DMS114 treated with DMSO at 0.1 percent for 48 hours (cell line): ENCODE results near the gene TMEM229B.
A peak's percentile ranks its signal among the peaks of the same experiment; 100 is the strongest.

ENCODE experiments used
- DNase-seq: peaks from one replicate; lab custom pipeline; 2025; ENCODE audit not compliant: unreplicated experiment; lab: John Stamatoyannopoulos, UW

TMEM229B gene

DNA sequence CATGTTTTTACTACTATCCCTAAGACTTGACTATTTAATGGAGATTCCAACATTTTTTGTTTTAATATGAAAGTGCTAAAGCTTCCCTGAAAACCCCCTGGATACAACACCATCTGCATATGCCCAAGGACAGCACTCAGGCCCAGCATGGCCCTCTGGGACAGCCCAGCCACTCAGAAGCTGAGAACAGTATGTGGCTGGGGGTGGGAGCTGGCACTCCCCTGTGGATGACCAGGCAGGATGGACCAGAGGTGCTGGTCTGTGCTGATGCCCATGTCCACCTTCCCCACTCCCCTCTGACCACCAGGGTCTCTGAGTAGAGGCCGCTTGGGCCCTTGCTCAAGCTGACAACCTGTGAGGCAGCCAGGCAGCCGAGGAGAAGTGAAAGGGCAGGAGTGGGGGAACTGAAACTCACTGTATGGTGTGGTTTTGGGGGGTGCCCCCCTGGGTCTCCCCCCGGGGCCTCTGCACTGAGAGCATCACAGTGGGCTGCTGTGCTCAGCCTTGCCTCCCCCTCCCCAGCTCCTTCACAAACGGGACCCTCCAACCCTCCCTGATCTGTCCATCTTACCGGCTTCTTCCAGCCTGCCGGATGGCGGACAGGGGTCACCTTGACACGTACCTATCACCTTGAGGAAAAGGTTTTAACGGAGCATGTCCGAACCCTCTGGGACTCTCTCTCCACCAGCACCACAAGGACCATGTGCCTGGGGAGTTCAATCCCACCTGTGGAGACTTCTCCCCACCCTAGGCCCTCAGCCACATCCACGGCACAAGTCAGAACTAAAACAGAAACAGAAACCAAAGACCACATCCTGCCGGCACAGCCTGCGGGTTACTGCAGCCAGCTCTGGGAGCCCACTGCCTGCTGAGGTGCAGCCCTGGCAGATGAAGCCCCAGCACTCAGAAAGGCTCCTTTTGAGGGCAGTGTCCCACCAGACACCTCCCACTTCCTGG is at the start of gene TMEM229B:
Gene TMEM229B, minus strand, starts transcription at position 785 of the 957 bp plus-strand sequence. CDS start 14,798 bp downstream, outside the sequence.
- no peak for DNase-seq

- no peak for DNase-seq
Observed at GRCh38 chr14:67537736-67538135, 49.2 kb upstream of the TMEM229B start.

GRCh38 chr14:67536087-67536486 is 47.6 kb upstream of the TMEM229B start:
- no peak for DNase-seq

DNA sequence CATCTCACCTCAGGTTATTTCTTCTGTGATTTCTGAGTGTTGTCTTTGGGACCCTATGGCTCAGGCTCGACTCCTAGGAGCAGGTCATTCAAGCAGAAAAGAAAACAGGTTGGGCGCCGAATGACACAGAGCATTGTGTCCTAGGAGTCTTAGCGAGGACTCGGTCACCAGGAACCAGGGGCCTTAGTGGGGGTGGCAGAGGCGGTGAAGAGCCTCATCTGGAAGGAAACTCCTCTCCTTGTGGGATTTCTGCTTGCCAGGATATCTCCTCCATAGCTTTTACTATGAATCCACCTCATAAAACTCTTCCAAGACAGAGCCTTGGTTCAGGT is 45.2 kb upstream of the TMEM229B start:
- no peak for DNase-seq

DNA sequence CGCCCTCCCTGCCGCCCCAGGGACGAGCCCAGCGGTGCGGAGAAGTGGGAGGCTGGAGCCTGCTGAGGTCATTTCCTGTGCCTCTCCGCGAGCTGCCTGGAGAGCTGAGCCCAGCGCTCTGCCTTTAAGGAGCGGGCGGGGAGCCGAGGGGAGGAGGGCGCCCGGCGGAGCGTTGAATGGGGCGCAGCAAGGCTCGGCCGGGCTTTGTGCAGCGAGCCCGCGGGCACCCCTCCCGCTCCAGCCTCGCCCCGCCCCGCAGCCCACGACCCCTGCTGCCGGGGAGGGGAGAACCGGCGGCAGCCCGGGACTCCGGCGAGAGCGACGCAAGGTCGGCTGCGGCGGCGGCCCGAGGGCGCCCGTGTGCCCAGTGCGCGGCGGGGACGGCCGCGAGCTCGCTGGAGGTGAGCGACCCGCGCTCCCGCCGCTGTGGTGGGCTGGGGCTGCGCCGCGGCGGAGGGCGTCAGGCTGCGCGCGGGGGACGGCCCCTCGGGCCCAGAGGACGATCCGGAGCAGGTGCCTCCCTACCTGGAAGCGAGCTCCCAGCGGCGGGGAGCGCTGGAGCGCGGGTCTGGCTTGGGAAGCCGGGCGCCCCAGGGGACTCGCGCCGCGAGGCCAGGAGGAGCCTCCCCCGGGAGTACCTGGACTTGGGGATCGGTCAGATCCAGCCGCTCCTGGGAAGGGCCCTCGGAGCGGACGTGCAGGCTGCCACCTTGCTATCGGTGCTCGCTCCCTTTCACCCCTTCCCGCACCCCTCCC is 44.7 kb upstream of the TMEM229B start, which contains the start of gene PLEKHH1:
Gene PLEKHH1, plus strand, starts transcription at position 293 of the 756 bp plus-strand sequence. CDS start 8,578 bp downstream, outside the sequence.
- no peak for DNase-seq

GRCh38 chr14:67532606-67532997 is 44.1 kb upstream of the TMEM229B start:
- DNase-seq, result no peak

DNA sequence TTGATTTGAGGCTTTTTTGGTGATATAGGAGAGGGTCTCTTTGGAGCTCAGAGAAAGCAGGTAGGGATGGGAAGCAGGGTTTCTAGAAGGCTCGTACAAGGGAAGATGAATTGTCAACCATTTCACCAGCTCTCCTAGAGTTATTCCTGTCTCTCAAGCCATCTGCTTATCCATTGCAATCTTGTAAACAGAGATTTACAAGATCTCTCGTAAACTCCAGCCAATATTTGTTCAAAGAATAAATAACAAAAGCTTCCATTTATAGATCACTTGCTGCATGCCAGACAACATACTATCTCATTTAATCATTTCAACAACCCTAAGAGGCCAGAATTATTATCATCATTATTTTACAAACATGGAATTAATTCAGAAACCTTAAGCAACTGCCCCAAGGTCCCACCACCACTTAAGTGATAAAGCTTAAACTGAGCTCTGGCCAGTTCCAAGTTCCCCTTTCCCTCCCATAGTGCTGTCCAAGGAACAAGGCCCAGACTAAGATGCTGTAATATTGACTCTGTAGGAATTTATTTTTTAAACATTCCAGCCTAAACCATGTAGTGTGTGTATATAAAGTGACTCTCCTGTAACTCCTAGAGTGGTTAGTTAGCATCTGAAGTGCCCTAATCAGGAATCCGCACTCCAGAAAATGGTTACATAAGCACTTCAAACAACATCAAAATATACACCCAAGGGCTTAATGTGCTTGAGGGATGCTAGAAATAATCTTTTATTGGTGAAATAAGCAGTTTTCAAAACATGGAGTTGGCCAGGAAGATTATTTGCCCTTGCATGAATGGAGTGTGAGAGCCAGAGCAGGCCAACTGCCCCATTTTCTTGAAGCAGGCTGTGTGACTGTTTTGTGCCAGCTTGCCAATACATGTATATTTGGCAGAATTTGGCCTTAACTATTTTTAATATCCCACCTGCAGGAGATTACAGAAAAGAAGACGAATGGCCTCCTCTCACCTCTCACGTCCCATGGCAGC is 41.7 kb upstream of the TMEM229B start:
- DNase-seq, result no peak

DNA sequence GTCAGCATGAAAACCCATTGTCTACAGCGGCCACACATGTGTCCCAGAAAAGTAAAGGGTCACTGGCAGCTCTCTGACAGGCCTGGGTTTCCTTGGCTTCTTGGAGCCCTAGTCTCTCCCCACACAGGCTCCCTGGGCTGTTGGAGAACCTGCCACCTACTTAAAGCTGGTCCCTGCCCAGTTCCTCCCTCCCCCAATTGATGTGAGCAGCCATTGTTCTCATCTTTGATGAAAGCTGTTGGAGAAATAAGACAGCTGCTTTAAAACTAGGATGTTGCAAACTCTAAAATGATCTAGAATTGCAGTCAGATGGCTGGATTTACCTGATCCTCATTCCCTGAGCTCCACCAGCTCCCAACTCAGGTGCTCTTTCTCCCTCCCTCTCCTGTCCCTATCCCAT is 39.8 kb upstream of the TMEM229B start:
- no peak for DNase-seq

DNA sequence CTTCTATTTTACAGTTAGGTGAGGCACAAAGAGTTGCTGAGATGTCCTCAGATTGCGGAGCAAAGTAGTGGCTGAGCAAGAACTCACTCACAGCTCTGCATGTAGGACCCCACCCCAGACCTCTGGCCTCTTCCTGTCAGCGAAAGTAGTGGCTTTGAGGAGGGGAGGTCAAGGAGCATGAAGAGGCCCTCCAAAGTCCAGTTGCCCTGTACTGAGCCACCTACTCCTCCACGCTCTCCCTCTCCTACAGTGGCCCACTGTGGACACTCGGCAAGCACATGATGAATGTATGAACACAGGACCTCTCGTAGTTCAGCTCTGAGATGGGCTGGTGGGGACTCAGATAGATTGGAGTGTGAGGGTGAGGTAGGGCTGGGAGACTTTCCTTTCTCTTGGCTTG is 39.2 kb upstream of the TMEM229B start:
- DNase-seq, result no peak

GRCh38 chr14:67526676-67527459 is 38.3 kb upstream of the TMEM229B start:
- peak; percentile 29 for DNase-seq

DNA sequence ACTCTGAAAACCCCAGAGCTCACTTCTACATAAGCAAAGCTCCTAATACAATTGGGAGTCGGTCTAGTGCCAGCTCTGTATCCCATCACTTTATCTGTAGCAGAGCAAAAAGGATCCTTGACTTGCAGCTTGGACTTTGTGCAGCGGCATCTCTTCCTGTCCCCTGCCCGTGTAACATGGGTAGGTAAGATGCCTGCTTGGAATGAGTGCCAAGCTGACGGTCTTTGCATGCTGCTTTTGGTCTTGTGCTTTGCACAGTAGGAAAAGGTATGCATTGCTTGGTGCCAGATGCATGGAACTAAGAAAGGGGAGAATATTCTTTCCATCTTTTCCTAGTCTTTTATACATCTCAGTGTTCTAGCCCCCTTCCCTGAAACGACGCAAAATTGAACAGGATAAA is 37.7 kb upstream of the TMEM229B start:
- no peak for DNase-seq

DNA sequence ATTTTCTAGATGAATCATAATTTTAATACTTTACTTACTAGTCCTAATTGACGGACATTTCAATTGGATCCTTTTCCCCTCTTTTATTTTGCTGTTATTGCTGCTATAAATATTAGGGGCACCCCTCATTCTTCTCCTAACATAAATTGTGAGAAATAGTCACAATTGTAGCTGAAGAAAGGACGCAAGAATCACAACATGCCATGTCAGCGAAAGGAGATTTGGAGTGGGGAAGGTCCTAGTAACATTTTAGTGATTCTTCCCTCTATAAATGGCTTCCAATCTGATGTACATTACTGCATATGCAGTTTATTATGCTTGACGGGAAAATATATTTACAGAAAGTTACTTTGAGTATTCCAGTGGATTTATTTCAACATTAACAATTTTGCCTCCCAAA is 36.9 kb upstream of the TMEM229B start:
- DNase-seq, result no peak

DNA sequence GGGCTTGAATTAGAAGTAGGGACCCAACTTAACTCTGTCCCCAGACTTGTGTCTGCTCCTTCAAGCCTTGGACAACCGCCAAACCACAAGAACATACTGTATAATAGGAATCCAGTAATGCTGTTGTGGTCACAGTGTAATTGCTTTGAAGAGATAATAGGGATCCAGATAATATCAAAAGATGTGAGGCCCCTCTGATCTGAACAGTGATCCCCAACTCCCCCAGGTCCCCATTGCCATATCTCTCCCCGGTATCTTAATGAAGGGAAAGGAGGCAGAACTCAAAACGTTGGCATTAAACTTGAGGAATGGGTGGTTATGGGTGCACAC is 36.1 kb upstream of the TMEM229B start:
- no peak for DNase-seq

GRCh38 chr14:67523764-67524633 is 35.5 kb upstream of the TMEM229B start:
- no peak for DNase-seq

GRCh38 chr14:67522270-67522669 is 33.7 kb upstream of the TMEM229B start:
- no peak for DNase-seq

DNA sequence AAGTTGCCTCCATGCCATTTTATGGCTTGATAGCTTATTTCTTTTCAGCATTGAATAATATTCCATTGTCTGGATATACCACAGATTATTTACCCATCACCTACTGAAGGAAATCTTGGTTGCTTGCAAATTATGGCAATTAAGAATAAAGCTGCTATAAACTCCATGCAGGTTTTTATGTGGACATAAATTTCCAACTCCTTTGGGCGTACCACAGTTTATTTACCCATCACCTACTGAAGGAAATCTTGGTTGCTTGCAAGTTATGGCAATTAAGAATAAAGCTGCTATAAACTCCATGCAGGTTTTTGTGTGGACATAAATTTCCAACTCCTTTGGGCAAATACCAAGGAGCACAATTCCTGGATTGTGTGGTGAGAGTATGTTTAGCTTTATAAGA is 32.0 kb upstream of the TMEM229B start:
- DNase-seq, result no peak

- DNase-seq, result no peak
Observed at GRCh38 chr14:67519406-67519805, 30.9 kb upstream of the TMEM229B start.

DNA sequence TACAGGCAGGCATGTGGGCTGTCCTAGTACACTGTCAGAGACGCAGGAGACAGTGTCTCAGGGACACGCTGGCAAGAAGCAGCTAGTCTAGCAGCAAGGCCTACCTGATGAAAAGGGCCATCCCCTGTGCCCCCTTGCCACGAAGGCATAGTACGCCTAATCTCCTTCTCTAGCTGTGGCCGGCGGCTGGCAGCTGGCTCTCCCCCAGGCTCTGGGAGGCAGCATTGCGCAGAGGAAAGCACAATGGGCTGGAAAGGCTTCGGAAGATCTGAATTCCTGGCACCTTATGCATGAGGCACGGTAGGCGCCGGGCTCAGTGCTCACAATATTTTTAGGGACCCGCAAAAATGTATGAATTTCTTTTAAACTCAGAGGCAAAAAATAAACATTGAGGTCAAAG is 28.6 kb upstream of the TMEM229B start:
- no peak for DNase-seq

DNA sequence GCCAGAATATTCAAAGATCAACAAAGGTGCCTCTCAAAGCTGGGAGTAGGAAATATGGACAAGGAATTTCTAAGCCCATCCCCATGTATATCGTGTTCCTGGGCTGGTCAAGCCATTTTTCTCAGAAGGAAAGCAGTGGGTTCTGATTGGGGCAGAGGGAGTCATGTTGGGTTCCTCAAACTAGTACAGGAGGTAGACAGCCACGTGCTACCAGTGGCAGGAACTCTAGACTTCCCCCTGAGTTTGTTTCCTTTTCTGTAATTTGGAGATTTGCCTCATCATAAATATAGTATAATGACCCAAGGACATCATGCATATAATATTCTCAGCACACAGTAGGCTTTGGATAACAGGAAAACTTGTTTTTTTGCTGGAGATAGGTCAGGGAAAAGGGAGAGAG is 28.2 kb upstream of the TMEM229B start:
- no peak for DNase-seq
